ENCODE results near the gene GOSR2. TPM values are rescaled to one million over a fixed set of nuclear protein-coding genes. Genes with fewer than 3 reads are reported as not detected.

Gene GOSR2
- total and polyA plus RNA-seq, 2 experiments from 2014 or later, result 48.1 to 61.4 TPM

- H4K20me1 ChIP-seq (ENCODE audit: insufficient read depth), result peaks cover 12% of the 10 kb centered on the region; the same call in 1 of the 2 replicates
- no peaks in the 10 kb centered on the region for H3K9me3 ChIP-seq (ENCODE audit: low read depth)
- no peak for DNase-seq
- H3K4me2 ChIP-seq (ENCODE audit: unreplicated experiment), result peak overlapping the region; percentile 51
- WGBS, 2 experiments (ENCODE audit: low coverage in 1 of 2, low lambda C conversion rate in 2 of 2, missing lambda C conversion rate in 2 of 2), result 77 to 86% methylated on average over 4 of the region's 4 CpGs
- peaks cover 24% of the 10 kb centered on the region for H3F3A ChIP-seq (ENCODE audit: insufficient read depth)
- H3K9ac ChIP-seq, result peak overlapping the region; percentile 60; the same call in 1 of the 2 replicates
- no peaks in the 10 kb centered on the region for H3K27me3 ChIP-seq (replicated peaks; ENCODE audit: insufficient read depth)
- H3K27ac ChIP-seq, result peak overlapping the region; percentile 78
- TF ChIP-seq EZH2phosphoT487 (IDR thresholded peaks at IDR 0.05; ENCODE audit: insufficient read depth, low read depth), result no peak
- no peak for TF ChIP-seq EZH2 (IDR thresholded peaks at IDR 0.05; ENCODE audit: insufficient read depth, poor library complexity, severe bottlenecking)
- in situ Hi-C loops (cut with MboI), result loop anchor here (10.0 kb wide), 1 partner anchor 85 kb away; no protein-coding TSS in a partner anchor
- no peak overlapping the region for H3K4me3 ChIP-seq
- H3K4me1 ChIP-seq (ENCODE audit: insufficient read depth), result peaks cover 24% of the 10 kb centered on the region
- H3K79me2 ChIP-seq (ENCODE audit: insufficient read depth), result peaks cover 91% of the 10 kb centered on the region
- no peak overlapping the region for H2AFZ ChIP-seq
- H3K9me2 ChIP-seq (ENCODE audit: insufficient read depth), result no peaks in the 10 kb centered on the region
- H3K36me3 ChIP-seq (ENCODE audit: low read depth), result peaks cover 48% of the 10 kb centered on the region
These were observed 7.1 kb downstream of the GOSR2 start for GRCh38 chr17:46930051-46930450.

- Histone ChIP-seq H3K9ac (no peak overlapping the region), H3K79me2 (ENCODE audit: insufficient read depth) (peaks cover 79% of the 10 kb centered on the region), H3F3A (ENCODE audit: insufficient read depth) (peaks cover 29% of the 10 kb centered on the region), H2AFZ (no peak overlapping the region), H3K4me3 (no peak overlapping the region), H3K9me2 (ENCODE audit: insufficient read depth) (no peaks in the 10 kb centered on the region), H4K20me1 (ENCODE audit: insufficient read depth) (peaks cover 5% of the 10 kb centered on the region; the same call in 1 of the 2 replicates), H3K4me2 (ENCODE audit: unreplicated experiment) (no peak overlapping the region), H3K27ac (no peak overlapping the region), H3K9me3 (ENCODE audit: low read depth) (no peaks in the 10 kb centered on the region), H3K4me1 (ENCODE audit: insufficient read depth) (peaks cover 17% of the 10 kb centered on the region), H3K36me3 (ENCODE audit: low read depth) (peaks cover 61% of the 10 kb centered on the region), H3K27me3 (replicated peaks; ENCODE audit: insufficient read depth) (no peaks in the 10 kb centered on the region)
- whole genome bisulfite sequencing, 2 experiments (ENCODE audit: low coverage in 1 of 2, low lambda C conversion rate in 2 of 2, missing lambda C conversion rate in 2 of 2), result 76 to 79% methylated on average over 4 of the region's 4 CpGs
- DNase-seq, result no peak
- TF ChIP-seq EZH2 (IDR thresholded peaks at IDR 0.05; ENCODE audit: insufficient read depth, poor library complexity, severe bottlenecking), result no peak
- no peak for TF ChIP-seq EZH2phosphoT487 (IDR thresholded peaks at IDR 0.05; ENCODE audit: insufficient read depth, low read depth)
- in situ Hi-C loops (cut with MboI), result loop anchor here (10.0 kb wide), 1 partner anchor 87 kb away; no protein-coding TSS in a partner anchor
These were observed 8.6 kb downstream of the GOSR2 start for GRCh38 chr17:46931596-46931995.

GRCh38 chr17:46935658-46936266, 12.8 kb downstream of the GOSR2 start:
- H3F3A ChIP-seq (ENCODE audit: insufficient read depth), result 0 out of 2 replicates have a peak, but pooled peaks cover 16% of the 10 kb centered on the region
- H3K79me2 ChIP-seq (ENCODE audit: insufficient read depth), result peaks cover 47% of the 10 kb centered on the region
- no peak overlapping the region for H3K4me3 ChIP-seq
- peak; percentile 27 for DNase-seq
- no peaks in the 10 kb centered on the region for H4K20me1 ChIP-seq (ENCODE audit: insufficient read depth)
- no peak overlapping the region for H2AFZ ChIP-seq
- H3K36me3 ChIP-seq (ENCODE audit: low read depth), result peaks cover 73% of the 10 kb centered on the region
- H3K27ac ChIP-seq, result no peak overlapping the region
- TF ChIP-seq EZH2phosphoT487 (IDR thresholded peaks at IDR 0.05; ENCODE audit: insufficient read depth, low read depth) (no peak), EZH2 (IDR thresholded peaks at IDR 0.05; ENCODE audit: insufficient read depth, poor library complexity, severe bottlenecking) (no peak)
- no peak overlapping the region for H3K4me2 ChIP-seq (ENCODE audit: unreplicated experiment)
- H3K9ac ChIP-seq, result no peak overlapping the region
- no peaks in the 10 kb centered on the region for H3K27me3 ChIP-seq (replicated peaks; ENCODE audit: insufficient read depth)
- in situ Hi-C loops (cut with MboI), result loop anchor here (10.0 kb wide), 1 partner anchor 91 kb away; no protein-coding TSS in a partner anchor
- 87 to 93% methylated on average over 7 of the region's 7 CpGs for WGBS, 2 experiments (ENCODE audit: low coverage in 1 of 2, low lambda C conversion rate in 2 of 2, missing lambda C conversion rate in 2 of 2)
- no peaks in the 10 kb centered on the region for H3K9me2 ChIP-seq (ENCODE audit: insufficient read depth)
- H3K4me1 ChIP-seq (ENCODE audit: insufficient read depth), result no peaks in the 10 kb centered on the region
- H3K9me3 ChIP-seq (ENCODE audit: low read depth), result no peaks in the 10 kb centered on the region

GRCh38 chr17:46940692-46941404, 17.9 kb downstream of the GOSR2 start:
- DNase-seq, result peak; percentile 84
- Histone ChIP-seq H3K79me2 (ENCODE audit: insufficient read depth) (peaks cover 6% of the 10 kb centered on the region; the same call in 1 of the 2 replicates), H3K27ac (no peak overlapping the region), H2AFZ (no peak overlapping the region), H3K27me3 (replicated peaks; ENCODE audit: insufficient read depth) (no peaks in the 10 kb centered on the region), H3F3A (ENCODE audit: insufficient read depth) (0 out of 2 replicates have a peak, but pooled peaks cover 17% of the 10 kb centered on the region), H3K4me1 (ENCODE audit: insufficient read depth) (peaks cover 13% of the 10 kb centered on the region), H3K4me3 (no peak overlapping the region), H3K9me3 (ENCODE audit: low read depth) (no peaks in the 10 kb centered on the region), H3K9me2 (ENCODE audit: insufficient read depth) (no peaks in the 10 kb centered on the region), H3K36me3 (ENCODE audit: low read depth) (peaks cover 29% of the 10 kb centered on the region; the same call in 1 of the 2 replicates), H3K9ac (no peak overlapping the region), H4K20me1 (ENCODE audit: insufficient read depth) (no peaks in the 10 kb centered on the region), H3K4me2 (ENCODE audit: unreplicated experiment) (no peak overlapping the region)
- in situ Hi-C loops (cut with MboI), result no loop called here
- WGBS, 2 experiments (ENCODE audit: low coverage in 1 of 2, low lambda C conversion rate in 2 of 2, missing lambda C conversion rate in 2 of 2), result 38 to 41% methylated on average over 7 of the region's 7 CpGs
- no peak for TF ChIP-seq EZH2phosphoT487 (IDR thresholded peaks at IDR 0.05; ENCODE audit: insufficient read depth, low read depth)
- no peak for TF ChIP-seq EZH2 (IDR thresholded peaks at IDR 0.05; ENCODE audit: insufficient read depth, poor library complexity, severe bottlenecking)

Measured in GM23248 (cell line).